Ectodermal cell (in vitro differentiated cells): ENCODE data around the gene OR10H3.
"Not testable (repeated sequence)": the region's sequence is repeated elsewhere in the genome, so short reads cannot be mapped to it uniquely, and the experiment has no call there.

Source experiments
- H3K27ac ChIP-seq: 2 replicates; pipeline ENCODE4 v1.7.0; 2013; ENCODE audit warnings: mild to moderate bottlenecking, low read depth, low read length; ENCODE audit not compliant: insufficient read depth, poor library complexity, severe bottlenecking
- H3K27me3 ChIP-seq: 2 replicates; pipeline ENCODE4 v1.7.0; 2013; ENCODE audit warnings: mild to moderate bottlenecking, low read length; ENCODE audit not compliant: insufficient read depth, control insufficient read depth, poor library complexity, severe bottlenecking
- H3K36me3 ChIP-seq: one replicate; pipeline ENCODE4 v1.7.0; 2013; ENCODE audit warnings: low read length; ENCODE audit not compliant: control insufficient read depth, insufficient read depth
- H3K4me1 ChIP-seq: one replicate; pipeline ENCODE4 v1.7.0; 2013; ENCODE audit warnings: low read length; ENCODE audit not compliant: control insufficient read depth, insufficient read depth
- H3K4me3 ChIP-seq: 2 replicates; pipeline ENCODE4 v1.7.0; 2013; ENCODE audit warnings: low read depth, low read length, control low read depth; ENCODE audit not compliant: insufficient read depth
- H3K9me3 ChIP-seq: 2 replicates; pipeline ENCODE4 v1.7.0; 2013; ENCODE audit warnings: mild to moderate bottlenecking, low read length, moderate library complexity; ENCODE audit not compliant: control insufficient read depth
- WGBS, 2 experiments: methylation state at CpG; one replicate each; pipeline ENCODE4 v1.1.7; 2013; ENCODE audit warnings: missing lambda C conversion rate in 2 of 2; 5-methylcytosine and 5-hydroxymethylcytosine counted together

Gene OR10H3

GRCh38 chr19:15730538-15730937 is 7.2 kb upstream of the OR10H3 start:
- WGBS, 2 experiments: 14 to 31% methylated on average over 1 of the region's 1 CpG
- no peaks in the 10 kb centered on the region for H3K27me3 ChIP-seq
- peaks cover 16% of the 10 kb centered on the region for H3K9me3 ChIP-seq
- no peak overlapping the region for H3K27ac ChIP-seq
- H3K36me3 ChIP-seq: no peaks in the 10 kb centered on the region
- H3K4me3 ChIP-seq: no peak overlapping the region
- no peaks in the 10 kb centered on the region for H3K4me1 ChIP-seq

- Histone ChIP-seq H3K36me3 (no peaks in the 10 kb centered on the region), H3K27ac (no peak overlapping the region), H3K4me3 (no peak overlapping the region), H3K27me3 (no peaks in the 10 kb centered on the region), H3K9me3 (peaks cover 13% of the 10 kb centered on the region), H3K4me1 (no peaks in the 10 kb centered on the region)
- WGBS, 2 experiments: 0 to 3% methylated on average over 1 of the region's 1 CpG
Observed at GRCh38 chr19:15732388-15732787, 5.4 kb upstream of the OR10H3 start.

- 53 to 58% methylated on average over 6 of the region's 6 CpGs for WGBS, 2 experiments
- H3K4me1 ChIP-seq: no peaks in the 10 kb centered on the region
- H3K27me3 ChIP-seq: no peaks in the 10 kb centered on the region
- H3K27ac ChIP-seq: no peak overlapping the region
- no peak overlapping the region for H3K4me3 ChIP-seq
- peaks cover 13% of the 10 kb centered on the region for H3K9me3 ChIP-seq
- no peaks in the 10 kb centered on the region for H3K36me3 ChIP-seq
Observed at GRCh38 chr19:15733895-15734294, 3.9 kb upstream of the OR10H3 start.

- Histone ChIP-seq H3K27ac (no peak overlapping the region), H3K9me3 (peaks cover 6% of the 10 kb centered on the region), H3K36me3 (no peaks in the 10 kb centered on the region), H3K4me3 (no peak overlapping the region), H3K4me1 (no peaks in the 10 kb centered on the region), H3K27me3 (no peaks in the 10 kb centered on the region)
- 27 to 43% methylated on average over 1 of the region's 1 CpG for WGBS, 2 experiments
Observed at GRCh38 chr19:15740785-15741184, 3.0 kb downstream of the OR10H3 start.

GRCh38 chr19:15748239-15748638 is 10.5 kb downstream of the OR10H3 start:
- Histone ChIP-seq H3K27me3 (no peaks in the 10 kb centered on the region), H3K4me3 (no peak overlapping the region), H3K4me1 (no peaks in the 10 kb centered on the region), H3K9me3 (peaks cover 17% of the 10 kb centered on the region), H3K27ac (no peak overlapping the region), H3K36me3 (no peaks in the 10 kb centered on the region)
- 71 to 83% methylated on average over 1 to 2 of the region's 2 CpGs for WGBS, 2 experiments

GRCh38 chr19:15758379-15758778 is 20.6 kb downstream of the OR10H3 start:
- no peak overlapping the region for H3K4me3 ChIP-seq
- 30 to 55% methylated on average over 2 of the region's 2 CpGs for WGBS, 2 experiments
- H3K27me3 ChIP-seq: no peaks in the 10 kb centered on the region
- peaks cover 26% of the 10 kb centered on the region for H3K9me3 ChIP-seq
- no peak overlapping the region for H3K27ac ChIP-seq
- no peaks in the 10 kb centered on the region for H3K36me3 ChIP-seq
- H3K4me1 ChIP-seq: no peaks in the 10 kb centered on the region

GRCh38 chr19:15759962-15760565 is 22.3 kb downstream of the OR10H3 start:
- Histone ChIP-seq H3K27me3 (no peaks in the 10 kb centered on the region), H3K36me3 (no peaks in the 10 kb centered on the region), H3K4me1 (no peaks in the 10 kb centered on the region), H3K4me3 (no peak overlapping the region), H3K27ac (no peak overlapping the region), H3K9me3 (peaks cover 20% of the 10 kb centered on the region)
- 80 to 81% methylated on average over 28 of the region's 28 CpGs for WGBS, 2 experiments

GRCh38 chr19:15769586-15769985 is 31.8 kb downstream of the OR10H3 start:
- Histone ChIP-seq H3K9me3 (peaks cover 12% of the 10 kb centered on the region), H3K4me3 (no peak overlapping the region), H3K36me3 (no peaks in the 10 kb centered on the region), H3K27me3 (no peaks in the 10 kb centered on the region), H3K4me1 (no peaks in the 10 kb centered on the region), H3K27ac (no peak overlapping the region)
- 81 to 85% methylated on average over 6 of the region's 6 CpGs for WGBS, 2 experiments

GRCh38 chr19:15774159-15774558 is 36.4 kb downstream of the OR10H3 start:
- not testable (repeated sequence) for H3K9me3 ChIP-seq, H3K27ac ChIP-seq, H3K4me3 ChIP-seq, H3K27me3 ChIP-seq, H3K36me3 ChIP-seq, H3K4me1 ChIP-seq
- WGBS, 2 experiments: 64 to 71% methylated on average over 3 of the region's 3 CpGs

- WGBS, 2 experiments: 32 to 34% methylated on average over 2 of the region's 2 CpGs
- Histone ChIP-seq H3K36me3 (no peaks in the 10 kb centered on the region), H3K27ac (no peak overlapping the region), H3K27me3 (no peaks in the 10 kb centered on the region), H3K4me3 (no peak overlapping the region), H3K4me1 (no peaks in the 10 kb centered on the region), H3K9me3 (peaks cover 4% of the 10 kb centered on the region)
Observed at GRCh38 chr19:15775249-15775648, 37.5 kb downstream of the OR10H3 start.

GRCh38 chr19:15776264-15776663 is 38.5 kb downstream of the OR10H3 start:
- Histone ChIP-seq H3K36me3 (no peaks in the 10 kb centered on the region), H3K4me1 (no peaks in the 10 kb centered on the region), H3K27me3 (no peaks in the 10 kb centered on the region), H3K27ac (no peak overlapping the region), H3K4me3 (no peak overlapping the region), H3K9me3 (peaks cover 7% of the 10 kb centered on the region)
- 81% methylated on average over 4 of the region's 4 CpGs for WGBS, 2 experiments
